Ovary (tissue), 3 donors: ENCODE results near the gene RNF144B.

Source experiments
- CTCF ChIP-seq, 3 donors: fragments of 450-650 bp in 2 of 3; fragments of 200-600 bp in 1 of 3; IDR thresholded peaks; one replicate each; pipeline versions ENCODE4 v1.5.1 to v1.8.0; 2016 to 2022; ENCODE audit warnings: antibody characterized with exemption in 3 of 3, mild to moderate bottlenecking in 1 of 3
- EP300 ChIP-seq: sonication (generic); formaldehyde crosslinking; IDR thresholded peaks from one replicate; pipeline ENCODE4 v1.6.1; 2017; ENCODE audit warnings: antibody characterized with exemption
- POLR2A ChIP-seq: fragments of 450-650 bp; IDR thresholded peaks from one replicate; pipeline ENCODE4 v1.6.1; 2017; ENCODE audit warnings: antibody characterized with exemption, mild to moderate bottlenecking, moderate library complexity
- donor health status: DM: no; HTN: no; CAD: no.

- TF ChIP-seq CTCF (IDR thresholded peaks at IDR 0.05) (no peak), EP300 (no peak), POLR2A (no peak)
Observed at GRCh38 chr6:18441251-18441979, 54.3 kb downstream of the RNF144B start.
